GM18505 (cell line): ENCODE data around the gene WHRN.

Experiments
- ATAC-seq: cut with Tn5 transposase; IDR thresholded peaks from one replicate; pipeline ENCODE4 v1.9.1; 2021; ENCODE audit not compliant: unreplicated experiment
- POLR2A ChIP-seq: IDR thresholded peaks from 4 replicates; pipeline ENCODE4 v1.6.1; 2011; ENCODE audit warnings: borderline replicate concordance; ENCODE audit not compliant: insufficient read depth, insufficient read length; ENCODE audit errors: extremely low read depth

WHRN gene

DNA sequence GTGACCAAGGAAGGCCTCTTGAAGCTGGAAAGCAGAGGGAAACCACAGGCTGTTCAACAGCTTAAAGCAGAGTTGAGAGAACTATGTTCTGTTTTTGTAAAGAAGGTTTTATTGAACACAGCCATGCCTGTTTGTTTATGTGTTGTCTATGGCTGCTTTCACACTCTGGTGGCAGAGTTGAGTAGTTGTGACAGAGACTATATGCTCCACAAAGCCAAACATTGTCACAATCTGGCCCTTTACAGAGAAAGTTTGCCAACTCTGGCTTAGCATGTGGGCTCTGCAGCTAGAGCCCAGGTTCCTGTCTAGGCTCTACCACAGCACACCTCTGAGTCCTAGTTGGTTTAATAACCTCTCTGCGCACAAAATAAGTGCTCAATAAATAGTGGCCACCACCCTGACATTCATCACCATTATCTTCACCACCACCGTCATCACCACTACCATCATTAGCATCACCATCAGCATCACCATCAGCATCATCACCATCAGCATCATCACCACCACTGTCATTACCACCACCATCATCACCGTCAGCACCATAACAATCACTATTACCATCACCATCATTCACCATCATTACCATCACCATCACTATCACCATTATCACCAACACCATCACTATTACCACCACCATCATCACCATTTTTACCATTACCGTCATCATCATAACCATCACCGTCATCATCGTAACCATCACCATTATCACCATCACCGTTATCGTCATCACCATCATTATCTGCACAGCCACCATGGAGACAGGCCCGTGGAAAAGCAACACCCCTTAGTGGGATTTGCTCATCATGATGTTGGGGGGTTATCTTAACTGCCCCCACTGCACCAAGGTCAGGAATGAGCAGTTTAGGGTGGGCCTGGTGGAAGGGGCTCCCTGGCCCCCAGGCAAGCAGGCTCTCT lies 135.8 kb downstream of the WHRN start:
- no peak for TF ChIP-seq POLR2A
- no peak for ATAC-seq

GRCh38 chr9:114367772-114368569 lies 137.3 kb downstream of the WHRN start:
- no peak for TF ChIP-seq POLR2A
- no peak for ATAC-seq

DNA sequence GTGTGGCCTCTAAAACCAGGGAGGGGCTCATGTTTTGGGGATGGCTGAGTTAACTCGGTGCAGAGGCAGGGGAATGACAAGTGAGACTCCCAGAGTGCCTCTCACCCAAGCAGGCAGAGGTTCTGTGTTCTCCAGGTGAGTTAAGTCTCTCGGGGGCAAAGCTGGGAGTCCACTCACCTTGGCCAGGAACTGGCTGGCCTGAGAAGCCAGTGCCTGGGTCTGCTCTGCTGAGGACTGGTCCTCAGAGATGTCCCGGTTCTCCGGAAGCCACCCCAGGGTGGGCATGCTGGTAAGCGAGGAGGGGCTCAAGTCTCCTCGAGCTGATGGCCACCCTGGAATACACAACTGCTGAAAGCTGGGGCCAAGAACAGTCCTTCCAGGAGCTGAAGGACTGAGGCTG lies 137.9 kb downstream of the WHRN start:
- ATAC-seq, result no peak
- TF ChIP-seq POLR2A, result no peak

- peak; percentile 51 for ATAC-seq
- no peak for TF ChIP-seq POLR2A
Observed at GRCh38 chr9:114366334-114367128, 138.7 kb downstream of the WHRN start.

GRCh38 chr9:114365194-114365593 lies 140.1 kb downstream of the WHRN start:
- no peak for TF ChIP-seq POLR2A
- no peak for ATAC-seq

GRCh38 chr9:114364134-114365041 lies 140.9 kb downstream of the WHRN start:
- no peak for TF ChIP-seq POLR2A

DNA sequence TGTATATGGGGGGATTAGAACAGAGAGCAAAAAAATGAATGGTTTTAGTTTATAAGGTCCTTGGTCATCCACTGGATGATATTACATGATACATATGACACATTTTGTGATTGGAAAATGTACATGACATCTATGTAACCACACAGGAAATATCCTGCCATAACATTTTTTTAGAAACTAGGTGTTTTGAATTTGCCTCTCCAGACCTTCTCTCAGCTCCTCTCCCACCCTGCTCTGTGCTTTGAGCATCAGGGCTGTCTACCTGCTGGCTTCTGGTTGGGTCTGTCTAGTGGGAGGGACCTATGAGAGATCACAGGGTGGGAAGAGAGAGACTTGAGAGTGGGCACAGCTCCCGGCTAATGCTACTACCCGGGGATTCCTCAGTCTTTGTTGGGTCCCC lies 141.8 kb downstream of the WHRN start:
- no peak for TF ChIP-seq POLR2A
- no peak for ATAC-seq

More at GRCh38 chr9:114364134-114365041, 140.9 kb downstream of the WHRN start:
- no peak for ATAC-seq

GRCh38 chr9:114362394-114362793 lies 142.9 kb downstream of the WHRN start:
- no peak for ATAC-seq
- TF ChIP-seq POLR2A, result no peak

- no peak for ATAC-seq
- TF ChIP-seq POLR2A, result no peak
Observed at GRCh38 chr9:114361542-114361941, 143.7 kb downstream of the WHRN start.

GRCh38 chr9:114359801-114360200 lies 145.5 kb downstream of the WHRN start:
- ATAC-seq, result no peak
- TF ChIP-seq POLR2A, result no peak

GRCh38 chr9:114357911-114358328 lies 147.4 kb downstream of the WHRN start:
- TF ChIP-seq POLR2A, result no peak
- ATAC-seq, result no peak

- TF ChIP-seq POLR2A, result peak; percentile 0
- no peak for ATAC-seq
Observed at GRCh38 chr9:114357360-114357759, 147.9 kb downstream of the WHRN start.
